Sigmoid colon (tissue), 4 donors: ENCODE data around the gene NLRP14.

Experiments used
- POLR2AphosphoS5 ChIP-seq, 4 donors: sonication (generic); formaldehyde crosslinking; IDR thresholded peaks; one replicate each; pipeline ENCODE4 v1.6.1; 2017; ENCODE audit warnings: antibody characterized with exemption in 4 of 4
- TF ChIP-seq, protein P1 (sequence below), 4 experiments: fragments of 450-650 bp in 3 of 4; fragments of 200-600 bp in 1 of 4; IDR thresholded peaks; one replicate each; pipeline ENCODE4 v1.5.1; 2016 to 2019; ENCODE audit warnings: antibody characterized with exemption in 4 of 4, mild to moderate bottlenecking in 3 of 4, moderate library complexity in 2 of 4

- TF ChIP-seq POLR2AphosphoS5 (IDR thresholded peaks at IDR 0.05): no peak
- TF ChIP-seq, protein P1, sequence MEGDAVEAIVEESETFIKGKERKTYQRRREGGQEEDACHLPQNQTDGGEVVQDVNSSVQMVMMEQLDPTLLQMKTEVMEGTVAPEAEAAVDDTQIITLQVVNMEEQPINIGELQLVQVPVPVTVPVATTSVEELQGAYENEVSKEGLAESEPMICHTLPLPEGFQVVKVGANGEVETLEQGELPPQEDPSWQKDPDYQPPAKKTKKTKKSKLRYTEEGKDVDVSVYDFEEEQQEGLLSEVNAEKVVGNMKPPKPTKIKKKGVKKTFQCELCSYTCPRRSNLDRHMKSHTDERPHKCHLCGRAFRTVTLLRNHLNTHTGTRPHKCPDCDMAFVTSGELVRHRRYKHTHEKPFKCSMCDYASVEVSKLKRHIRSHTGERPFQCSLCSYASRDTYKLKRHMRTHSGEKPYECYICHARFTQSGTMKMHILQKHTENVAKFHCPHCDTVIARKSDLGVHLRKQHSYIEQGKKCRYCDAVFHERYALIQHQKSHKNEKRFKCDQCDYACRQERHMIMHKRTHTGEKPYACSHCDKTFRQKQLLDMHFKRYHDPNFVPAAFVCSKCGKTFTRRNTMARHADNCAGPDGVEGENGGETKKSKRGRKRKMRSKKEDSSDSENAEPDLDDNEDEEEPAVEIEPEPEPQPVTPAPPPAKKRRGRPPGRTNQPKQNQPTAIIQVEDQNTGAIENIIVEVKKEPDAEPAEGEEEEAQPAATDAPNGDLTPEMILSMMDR (IDR thresholded peaks at IDR 0.05): no peak
Observed at GRCh38 chr11:6988506-6988905, 31.8 kb upstream of the NLRP14 start.
